Hematopoietic multipotent progenitor cell treated with erythropoietin and hydrocortisone succinate and interleukin-3 and kit ligand, for 6 days (in vitro differentiated cells): Measurements from ENCODE around the gene TULP3.

ENCODE experiments used
- DNase-seq: peaks from one replicate; pipeline ENCODE4 v3.0.0-alpha.2; 2015

TULP3 gene

GRCh38 chr12:2974560-2974971 is 83.9 kb downstream of the TULP3 start:
- DNase-seq = no peak

- DNase-seq = peak; percentile 25
These were observed 85.9 kb downstream of the TULP3 start for GRCh38 chr12:2976581-2976996.

- DNase-seq = no peak
These were observed 87.1 kb downstream of the TULP3 start for GRCh38 chr12:2977776-2978175.

GRCh38 chr12:2979806-2980205 is 89.1 kb downstream of the TULP3 start:
- DNase-seq = no peak

GRCh38 chr12:2980630-2981029 is 89.9 kb downstream of the TULP3 start:
- DNase-seq = no peak

- DNase-seq = no peak
These were observed 91.7 kb downstream of the TULP3 start for GRCh38 chr12:2982361-2982760.

- no peak for DNase-seq
These were observed 93.6 kb downstream of the TULP3 start for GRCh38 chr12:2984249-2984648.

GRCh38 chr12:2984698-2985097 is 94.0 kb downstream of the TULP3 start:
- DNase-seq = no peak

- no peak for DNase-seq
These were observed 96.2 kb downstream of the TULP3 start for GRCh38 chr12:2986876-2987275.

- DNase-seq = no peak
These were observed 97.8 kb downstream of the TULP3 start for GRCh38 chr12:2988494-2988893.
